ENCODE data around the gene LYAR.

The LYAR gene

GRCh38 chr4:4315461-4316149 lies 25.7 kb upstream of the LYAR start:
- no peak overlapping the region for H3K4me3 ChIP-seq (ENCODE audit: low read depth, low read length)
- DNase-seq (ENCODE audit: low read depth), result no peak

DNA sequence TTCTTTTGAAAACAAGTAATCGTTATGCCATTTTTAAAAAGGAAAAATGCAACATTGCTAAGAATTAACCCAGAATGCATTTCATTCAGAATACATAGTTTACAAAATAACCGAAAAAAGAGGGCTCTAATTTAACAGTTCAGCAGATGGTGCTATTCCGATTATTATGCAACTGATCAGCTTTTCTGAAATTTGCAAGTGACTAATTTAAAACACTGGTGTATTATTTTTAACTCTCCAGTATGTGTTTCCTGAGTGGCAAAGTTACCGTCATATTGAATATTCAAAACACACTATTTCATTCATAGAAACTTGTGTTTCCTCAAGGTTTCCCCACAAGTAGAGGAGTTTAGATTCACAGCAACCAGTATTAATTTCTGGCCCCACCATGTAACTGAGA lies 21.2 kb upstream of the LYAR start:
- DNase-seq (ENCODE audit: low read depth), result no peak
- H3K4me3 ChIP-seq (ENCODE audit: low read depth, low read length), result no peak overlapping the region
- TF ChIP-seq CTCF (IDR thresholded peaks at IDR 0.05; ENCODE audit: control insufficient read depth, extremely low read depth, insufficient read depth), result no peak

More at GRCh38 chr4:4315461-4316149, 25.7 kb upstream of the LYAR start:
- TF ChIP-seq CTCF (IDR thresholded peaks at IDR 0.05; ENCODE audit: control insufficient read depth, extremely low read depth, insufficient read depth), result no peak

DNA sequence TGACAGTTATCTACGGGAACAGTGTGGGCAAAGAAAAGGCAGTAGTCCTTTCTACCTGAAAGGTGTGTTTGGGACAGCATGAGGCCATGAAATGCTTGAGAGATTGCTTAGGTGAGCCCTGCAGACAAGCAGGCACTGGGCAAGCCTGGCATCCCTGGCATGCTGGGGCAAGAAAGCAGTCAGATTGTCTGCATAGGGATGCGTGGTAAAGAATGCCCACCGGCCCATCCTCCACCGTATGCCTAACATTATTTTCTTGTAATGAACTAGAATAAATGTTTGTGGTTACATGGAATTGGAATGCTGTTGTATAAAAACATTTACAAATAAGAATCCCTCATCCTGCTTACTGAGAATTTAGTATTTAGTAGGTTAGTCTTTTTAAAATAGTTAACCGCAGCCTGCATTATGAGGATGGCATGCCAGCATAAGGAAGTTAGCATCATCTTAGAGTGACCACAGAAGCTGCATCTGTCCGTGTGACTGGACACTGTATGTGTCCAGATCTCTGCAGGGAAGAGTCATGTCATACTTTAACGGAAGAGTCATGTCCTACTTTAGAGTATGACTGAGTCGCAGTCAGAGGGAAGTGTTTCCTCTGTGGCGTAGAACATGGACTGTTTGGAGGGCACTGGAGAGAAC lies 19.0 kb upstream of the LYAR start:
- no peak overlapping the region for H3K4me3 ChIP-seq (ENCODE audit: low read depth, low read length)
- no peak for DNase-seq (ENCODE audit: low read depth)
- no peak for TF ChIP-seq CTCF (IDR thresholded peaks at IDR 0.05; ENCODE audit: control insufficient read depth, extremely low read depth, insufficient read depth)

DNA sequence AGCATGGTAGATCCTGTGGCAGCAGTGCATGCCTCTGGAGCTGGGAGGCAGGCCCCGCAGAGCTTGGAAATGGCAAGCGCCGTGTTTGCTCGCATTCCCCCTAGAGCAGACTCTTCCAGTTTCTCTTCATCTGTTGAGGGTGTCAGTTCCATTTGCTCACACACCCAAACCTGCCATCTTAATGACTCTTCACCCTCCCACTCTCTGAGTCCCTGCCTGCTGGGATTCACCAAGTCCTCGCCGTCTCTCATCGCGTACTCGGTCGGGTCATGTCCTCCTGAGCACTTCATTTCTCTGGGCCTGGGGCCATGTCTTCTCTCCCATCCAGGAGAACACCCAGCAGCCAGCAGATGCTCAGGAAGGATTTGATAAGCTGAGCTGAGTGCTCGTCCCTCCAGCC lies 17.0 kb upstream of the LYAR start:
- no peak for DNase-seq (ENCODE audit: low read depth)
- no peak overlapping the region for H3K4me3 ChIP-seq (ENCODE audit: low read depth, low read length)
- TF ChIP-seq CTCF (IDR thresholded peaks at IDR 0.05; ENCODE audit: control insufficient read depth, extremely low read depth, insufficient read depth), result no peak

DNA sequence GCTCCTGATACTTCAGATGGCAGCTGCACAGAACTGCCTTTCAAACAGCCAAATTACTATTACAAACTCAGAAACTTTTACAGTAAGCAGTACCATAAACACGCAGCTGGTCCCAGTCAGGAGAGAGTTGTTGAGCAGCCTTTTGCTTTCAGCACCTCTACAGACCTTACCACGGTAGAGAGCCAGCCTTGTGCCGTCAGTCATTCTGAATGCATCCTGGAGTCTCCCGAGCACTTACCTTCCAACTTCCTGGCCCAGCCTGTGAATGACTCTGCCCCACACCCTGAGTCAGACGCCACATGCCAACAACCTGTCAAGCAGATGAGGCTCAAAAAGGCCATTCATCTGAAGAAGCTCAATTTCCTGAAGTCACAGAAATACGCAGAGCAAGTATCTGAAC lies 12.5 kb upstream of the LYAR start:
- TF ChIP-seq CTCF (IDR thresholded peaks at IDR 0.05; ENCODE audit: control insufficient read depth, extremely low read depth, insufficient read depth), result no peak
- no peak for DNase-seq (ENCODE audit: low read depth)
- no peak overlapping the region for H3K4me3 ChIP-seq (ENCODE audit: low read depth, low read length)

DNA sequence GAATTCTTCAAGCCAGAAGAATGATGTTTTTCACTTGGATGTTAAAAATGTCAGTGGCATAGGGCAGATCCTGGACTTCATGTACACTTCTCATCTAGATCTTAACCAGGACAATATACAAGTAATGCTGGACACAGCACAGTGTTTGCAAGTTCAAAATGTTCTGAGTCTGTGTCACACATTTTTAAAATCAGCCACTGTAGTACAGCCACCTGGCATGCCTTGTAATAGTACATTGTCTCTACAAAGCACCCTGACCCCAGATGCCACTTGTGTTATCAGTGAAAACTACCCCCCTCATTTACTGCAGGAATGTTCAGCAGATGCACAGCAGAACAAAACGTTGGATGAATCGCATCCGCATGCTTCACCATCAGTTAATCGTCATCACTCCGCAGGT lies 12.0 kb upstream of the LYAR start:
- DNase-seq (ENCODE audit: low read depth), result no peak
- no peak overlapping the region for H3K4me3 ChIP-seq (ENCODE audit: low read depth, low read length)
- TF ChIP-seq CTCF (IDR thresholded peaks at IDR 0.05; ENCODE audit: control insufficient read depth, extremely low read depth, insufficient read depth), result no peak

DNA sequence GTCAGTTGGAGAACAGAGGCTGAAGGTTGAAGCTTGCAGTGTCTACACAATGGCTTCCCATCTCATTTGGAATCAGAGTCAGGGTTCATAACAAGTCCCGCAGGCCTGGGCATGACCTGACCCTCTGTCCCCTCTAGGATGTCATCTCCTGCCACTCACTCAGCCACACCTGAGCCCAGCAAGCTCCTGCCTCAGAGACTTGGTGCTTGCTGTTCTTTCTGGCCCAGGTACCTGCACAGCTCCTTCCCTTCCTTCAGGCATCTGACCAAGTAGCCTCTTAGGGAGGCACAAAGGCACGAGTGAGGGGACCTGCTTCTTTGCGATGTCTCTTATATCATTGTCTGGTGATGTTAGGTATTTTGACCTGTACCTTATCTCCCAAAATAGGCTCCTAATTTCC lies 9.1 kb upstream of the LYAR start:
- no peak overlapping the region for H3K4me3 ChIP-seq (ENCODE audit: low read depth, low read length)
- no peak for DNase-seq (ENCODE audit: low read depth)
- no peak for TF ChIP-seq CTCF (IDR thresholded peaks at IDR 0.05; ENCODE audit: control insufficient read depth, extremely low read depth, insufficient read depth)
